GM12878 (cell line): ENCODE measurements around the gene TBL3. TPM values are rescaled to one million over a fixed set of nuclear protein-coding genes. Genes with fewer than 3 reads are reported as not detected.

Experiments used
- ATAC-seq: fragments of 200-7000 bp; cut with Tn5 transposase; 3 replicates; pipeline ENCODE4 v1.9.1; 2020; ENCODE audit warnings: mild to moderate bottlenecking, moderate library complexity
- BruUV-seq: library from RNA; stranded (reverse); fragments of 400-500 nt; replicated peaks from 2 replicates; lab custom pipeline; 2021; lab: Mats Ljungman, UMichigan
- CTCF ChIA-PET: fragments of 300-600 bp; sonication (Branson Sonifier 250); formaldehyde crosslinking; extraction: SDS; loops from one replicate; lab custom pipeline; 2021; ENCODE audit warnings: inconsistent platforms; lab: Yijun Ruan, JAX
- POLR2A ChIA-PET: fragments of 350-600 bp; formaldehyde crosslinking; extraction: SDS; loops from one replicate; lab custom pipeline; 2021; ENCODE audit warnings: inconsistent platforms; lab: Charles Lee
- RAD21 ChIA-PET: fragments of 300-600 bp; sonication (Branson Sonifier 250); formaldehyde crosslinking; loops from one replicate; lab custom pipeline; 2023; ENCODE audit warnings: antibody characterized with exemption; ENCODE audit not compliant: unreplicated experiment; lab: Charles Lee
- SMC1A ChIA-PET: fragments of 300-600 bp; sonication (Branson Sonifier 250); formaldehyde crosslinking; loops from one replicate; lab custom pipeline; 2023; ENCODE audit not compliant: unreplicated experiment, uncharacterized antibody; lab: Charles Lee
- DNase-seq: peaks from one replicate; pipeline ENCODE4 v3.0.0-alpha.2; 2011; ENCODE audit warnings: low read depth, low spot score
- FAIRE-seq: peaks from 3 replicates; lab custom pipeline; 2011; peaks lifted over from hg19 to GRCh38; lab: Jason Lieb, UNC
- H2AFZ ChIP-seq: 2 replicates; pipeline ENCODE4 v1.6.0; 2011; ENCODE audit warnings: low read depth, low read length, control low read depth; ENCODE audit not compliant: control insufficient read depth
- H3K27ac ChIP-seq: 2 replicates; pipeline ENCODE4 v1.5.1; 2011; ENCODE audit warnings: control low read depth; ENCODE audit not compliant: control insufficient read depth, insufficient read depth
- H3K27me3 ChIP-seq, 2 experiments: replicated peaks in 1 of 2; 2 replicates each; pipeline versions ENCODE4 v1.6.0 to v1.6.1; 2011; ENCODE audit warnings: low read length in 1 of 2; ENCODE audit not compliant: control insufficient read depth in 2 of 2, insufficient read depth in 2 of 2
- H3K36me3 ChIP-seq, 2 experiments: 2 replicates each; pipeline ENCODE4 v1.5.1; 2011; ENCODE audit warnings: low read length in 1 of 2; ENCODE audit not compliant: control insufficient read depth in 2 of 2, insufficient read depth in 2 of 2
- H3K4me1 ChIP-seq: 2 replicates; pipeline ENCODE4 v1.6.1; 2011; ENCODE audit warnings: mild to moderate bottlenecking, low read length, moderate library complexity, mixed read lengths; ENCODE audit not compliant: control insufficient read depth, insufficient read depth
- H3K4me2 ChIP-seq: 2 replicates; pipeline ENCODE4 v1.6.0; 2011; ENCODE audit warnings: control low read depth; ENCODE audit not compliant: control insufficient read depth, insufficient read depth
- H3K4me3 ChIP-seq: fragments of 200-600 bp; sonication (generic); 2 replicates; pipeline ENCODE4 v1.5.1; 2016
- H3K79me2 ChIP-seq: 2 replicates; pipeline ENCODE4 v1.6.0; 2011; ENCODE audit warnings: low read length; ENCODE audit not compliant: control insufficient read depth, insufficient read depth
- H3K9ac ChIP-seq: 2 replicates; pipeline ENCODE4 v1.8.0; 2011; ENCODE audit warnings: low read length, control low read depth, mixed read lengths; ENCODE audit not compliant: control insufficient read depth, insufficient read depth
- H3K9me3 ChIP-seq: replicated peaks from 3 replicates; pipeline ENCODE4 v1.5.1; 2011; ENCODE audit warnings: mild to moderate bottlenecking, low read length; ENCODE audit not compliant: control insufficient read depth, insufficient read depth
- H4K20me1 ChIP-seq: 2 replicates; pipeline ENCODE4 v1.6.0; 2011; ENCODE audit not compliant: control insufficient read depth, insufficient read depth
- CREM ChIP-seq: IDR thresholded peaks from 2 replicates; pipeline ENCODE4 v1.6.1; 2014; ENCODE audit warnings: antibody characterized with exemption, low read depth
- DPF2 ChIP-seq: fragments of 450-650 bp; IDR thresholded peaks from 2 replicates; pipeline ENCODE4 v1.6.1; 2017; ENCODE audit warnings: mild to moderate bottlenecking
- EP300 ChIP-seq, 2 experiments: fragments of 150-350 bp in 1 of 2; IDR thresholded peaks; 2 replicates each; pipeline ENCODE4 v1.6.1; 2011 to 2012; ENCODE audit warnings: low read depth in 2 of 2, low read length in 2 of 2, borderline replicate concordance in 1 of 2, improper control_type of control experiment in 1 of 2, inconsistent platforms in 1 of 2; ENCODE audit not compliant: control insufficient read depth in 1 of 2
- ESRRA ChIP-seq: IDR thresholded peaks from 2 replicates; pipeline ENCODE4 v1.6.1; 2012; ENCODE audit warnings: mild to moderate bottlenecking, low read length, improper control_type of control experiment
- GATAD2B ChIP-seq: fragments of 450-650 bp; conservative IDR thresholded peaks from 2 replicates; pipeline ENCODE4 v1.6.1; 2017; ENCODE audit warnings: low read depth, mild to moderate bottlenecking, moderate library complexity
- IKZF1 ChIP-seq: fragments of 450-650 bp; conservative IDR thresholded peaks from 2 replicates; pipeline ENCODE4 v1.6.1; 2017; ENCODE audit warnings: antibody characterized with exemption, mild to moderate bottlenecking
- LARP7 ChIP-seq: fragments of 450-650 bp; IDR thresholded peaks from 2 replicates; pipeline ENCODE4 v1.6.1; 2017; ENCODE audit warnings: mild to moderate bottlenecking
- MYB ChIP-seq: fragments of 150-350 bp; IDR thresholded peaks from 2 replicates; pipeline ENCODE4 v1.6.1; 2014; ENCODE audit warnings: mild to moderate bottlenecking, low read depth, low read length, borderline replicate concordance
- NKRF ChIP-seq: fragments of 450-650 bp; conservative IDR thresholded peaks from 2 replicates; pipeline ENCODE4 v1.6.1; 2017; ENCODE audit warnings: mild to moderate bottlenecking, moderate library complexity
- NR2C2 ChIP-seq: IDR thresholded peaks from 2 replicates; pipeline ENCODE4 v1.6.1; 2011; ENCODE audit warnings: borderline replicate concordance, low read depth; ENCODE audit not compliant: control insufficient read depth, insufficient read length
- POLR2A ChIP-seq: IDR thresholded peaks from 2 replicates; pipeline ENCODE4 v1.6.1; 2011; ENCODE audit warnings: low read depth, mild to moderate bottlenecking, low read length
- RELA ChIP-seq: fragments of 450-650 bp; IDR thresholded peaks from 2 replicates; pipeline ENCODE4 v1.8.0; 2014; ENCODE audit warnings: borderline replicate concordance; ENCODE audit not compliant: partially characterized antibody
- SMARCA5 ChIP-seq: fragments of 450-650 bp; IDR thresholded peaks from 2 replicates; pipeline ENCODE4 v1.6.1; 2017; ENCODE audit warnings: mild to moderate bottlenecking
- SRF ChIP-seq, 2 experiments: IDR thresholded peaks; 2 replicates each; pipeline ENCODE4 v1.6.1; 2011; ENCODE audit warnings: low read depth in 2 of 2, low read length in 2 of 2, mild to moderate bottlenecking in 1 of 2, moderate library complexity in 1 of 2
- TCF12 ChIP-seq: IDR thresholded peaks from 2 replicates; pipeline ENCODE4 v1.6.1; 2011; ENCODE audit warnings: low read depth, mild to moderate bottlenecking, low read length
- ZBED1 ChIP-seq: IDR thresholded peaks from 2 replicates; pipeline ENCODE4 v1.6.1; 2016; ENCODE audit warnings: borderline replicate concordance
- ZBTB11 ChIP-seq: fragments of 450-650 bp; formaldehyde crosslinking; IDR thresholded peaks from 2 replicates; pipeline ENCODE4 v1.5.0; 2022; ENCODE audit warnings: mild to moderate bottlenecking, missing genetic modification characterization
- WGBS: methylation state at CpG from one replicate; pipeline ENCODE4 v1.1.6; 2016; ENCODE audit warnings: low lambda C conversion rate; ENCODE audit not compliant: insufficient replicate concordance, insufficient coverage; ENCODE audit errors: missing lambda C conversion rate; 5-methylcytosine and 5-hydroxymethylcytosine counted together
- in situ Hi-C: fragments of 300-500 bp; cut with MboI; formaldehyde crosslinking; loops from 9 replicates; pipeline ENCODE4 v1.14.3; 2018; ENCODE audit warnings: mixed read lengths
- intact Hi-C: fragments of 100-400 bp; cut with micrococcal nuclease; formaldehyde crosslinking; loops from one replicate; pipeline ENCODE4 v1.14.2; 2022; ENCODE audit not compliant: unreplicated experiment
- polyA plus RNA-seq, 11 experiments: library from polyadenylated mRNA; depleted of rRNA in 4 of 11; unstranded in 6 of 11; stranded (reverse) in 5 of 11; fragments of >200 nt; fragmentation: Nextera tagmentation in 4 of 11; fragmentation: Illumina TruSeq in 1 of 11; extraction: Ambion mirVana in 4 of 11; extraction: Trizol in 1 of 11; gene quantifications; 1 replicate in 1 of 11; 2 replicates in 10 of 11; pipeline versions ENCODE4 v1.2.1 to v1.2.3, GENCODE V29; 2011 to 2016; ENCODE audit warnings: inconsistent platforms in 2 of 11, missing spikeins in 2 of 11, low read depth in 1 of 11
- total RNA-seq, 4 experiments: library from RNA; depleted of rRNA in 3 of 4; stranded (reverse); fragments of >200 nt in 3 of 4; fragmentation: Illumina TruSeq in 1 of 4; extraction: Trizol in 1 of 4; gene quantifications; 2 replicates each; pipeline versions ENCODE4 v1.2.1 to v1.2.3, GENCODE V29; 2013 to 2021

Gene TBL3
- total and polyA plus RNA-seq, 10 of the 15 experiments (the other 5 are each of a cell fraction or from before 2014, with no cell fraction given): 1.2 to 101 (median 34.2) TPM

GRCh38 chr16:2008631-2009163, 36.8 kb downstream of the TBL3 start (continued):
- TF ChIP-seq RELA (no peak), LARP7 (no peak)
- TF ChIP-seq, all 136 proteins: peak for 4

- DNase-seq (no peak), ATAC-seq (peak; percentile 25), FAIRE-seq (no peak)
- WGBS: 2% methylated on average over 44 of the region's 55 CpGs
- H3K4me3 ChIP-seq: peak overlapping the region; percentile 100
- no peaks in the 10 kb centered on the region for H4K20me1 ChIP-seq
- SMC1A ChIA-PET: interaction anchor here (1.1 to 1.9 kb wide), 2 partner anchors 28 to 146 kb away, joined by 3 to 5 read pairs; partner anchors contain the start of genes NOXO1 and TRAF7
- peak overlapping the region; percentile 98 for H3K4me2 ChIP-seq
- no peaks in the 10 kb centered on the region for H3K27me3 ChIP-seq
- RAD21 ChIA-PET: no interaction called here
- no TSS peak for BruUV-seq
- intact Hi-C loops (loop anchor here (5.0 kb wide), 1 partner anchor 143 kb away; no protein-coding TSS in a partner anchor), in situ Hi-C loops (no loop called here)
- H3K79me2 ChIP-seq: peaks cover 61% of the 10 kb centered on the region
- H3K9ac ChIP-seq: peak overlapping the region; percentile 92
- no peaks in the 10 kb centered on the region for H3K9me3 ChIP-seq
- no peak overlapping the region; the same call in 1 of the 2 replicates for H2AFZ ChIP-seq
- CTCF ChIA-PET: interaction anchor here (1.3 kb wide), 1 partner anchor 8 kb away, joined by 3 read pairs; no protein-coding TSS in a partner anchor
- H3K36me3 ChIP-seq: peaks cover 0 to 3% of the 10 kb centered on the region in 2 experiments; a peak in 1 of 4 replicates
- H3K27ac ChIP-seq: peak overlapping the region; percentile 89
- POLR2A ChIA-PET: interaction anchor here (0.6 to 2.2 kb wide), 4 partner anchors 13 to 526 kb away, joined by 3 to 14 read pairs (median 6); partner anchors contain the start of gene TRAF7
- peaks cover 21% of the 10 kb centered on the region for H3K4me1 ChIP-seq
- TF ChIP-seq GATAD2B: 0 out of 2 replicates have a peak, but pooled peaks have one; percentile 4
- TF ChIP-seq SRF (IDR thresholded peaks at IDR 0.05; ENCODE audit: low read depth in 2 of 2, low read length in 2 of 2): no peak
- no peak for TF ChIP-seq ZBTB11 (CRISPR knock-in tag)
- no peak for TF ChIP-seq ESRRA
- TF ChIP-seq EP300 (IDR thresholded peaks at IDR 0.05; ENCODE audit: borderline replicate concordance in 1 of 2, control insufficient read depth in 1 of 2, low read depth in 2 of 2, low read length in 2 of 2): no peak
- TF ChIP-seq NR2C2: no peak
- TF ChIP-seq ZBED1: no peak
- peak; percentile 20; the same call in 1 of the 2 replicates for TF ChIP-seq LARP7
- TF ChIP-seq TCF12: 0 out of 2 replicates have a peak, but pooled peaks have one; percentile 12
- TF ChIP-seq CREM: no peak
- TF ChIP-seq POLR2A: peak; percentile 71; the same call in 1 of the 2 replicates
- peak; percentile 30; the same call in 1 of the 2 replicates for TF ChIP-seq DPF2
- no peak for TF ChIP-seq IKZF1
- peak; percentile 59 for TF ChIP-seq NKRF
- TF ChIP-seq MYB: no peak
- TF ChIP-seq SMARCA5: peak; percentile 36; the same call in 1 of the 2 replicates
These were observed 37.4 kb downstream of the TBL3 start for GRCh38 chr16:2009164-2009711.
